HG02610 (cell line): ENCODE results near the gene EHMT1.

Source experiments
- ATAC-seq: cut with Tn5 transposase; IDR thresholded peaks from one replicate; pipeline ENCODE4 v1.9.1; 2021; ENCODE audit warnings: mild to moderate bottlenecking, moderate library complexity; ENCODE audit not compliant: unreplicated experiment

EHMT1 gene

DNA sequence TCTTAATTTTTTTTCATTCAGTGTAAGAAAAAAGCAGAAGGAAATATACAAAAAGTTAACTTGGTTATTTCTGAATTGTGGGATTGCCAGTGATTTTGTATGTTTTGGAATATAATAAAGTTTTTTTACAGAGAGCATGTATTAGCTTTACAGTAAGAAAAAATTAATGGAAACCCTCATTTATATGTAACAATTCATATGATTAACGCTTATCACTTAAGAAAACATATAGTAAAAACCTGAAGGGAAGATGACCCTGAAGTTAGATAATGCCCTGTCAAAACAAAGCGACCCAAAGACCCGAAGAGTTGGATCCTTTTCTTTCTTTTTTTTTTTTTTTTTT is 52.4 kb downstream of the EHMT1 start:
- no peak for ATAC-seq

DNA sequence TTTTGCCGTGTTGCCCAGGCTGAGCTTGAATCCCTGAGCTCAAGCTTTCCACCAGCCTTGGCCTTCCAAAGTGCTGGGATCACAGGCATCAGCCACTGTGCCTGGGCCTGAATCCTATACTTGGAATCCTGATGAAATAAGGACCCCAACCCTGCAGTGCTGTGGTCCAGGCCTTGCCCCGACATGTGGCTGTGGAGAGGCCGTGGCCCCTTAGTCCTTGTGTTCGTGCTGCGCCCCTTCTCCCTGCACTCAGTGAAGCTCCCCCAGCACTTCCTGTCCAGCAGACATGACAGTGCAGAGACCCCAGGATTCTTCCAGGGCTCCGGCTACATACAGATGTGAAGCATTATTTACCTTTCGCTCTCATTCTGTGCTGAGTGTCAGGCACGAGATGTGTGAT is 52.9 kb downstream of the EHMT1 start:
- no peak for ATAC-seq

DNA sequence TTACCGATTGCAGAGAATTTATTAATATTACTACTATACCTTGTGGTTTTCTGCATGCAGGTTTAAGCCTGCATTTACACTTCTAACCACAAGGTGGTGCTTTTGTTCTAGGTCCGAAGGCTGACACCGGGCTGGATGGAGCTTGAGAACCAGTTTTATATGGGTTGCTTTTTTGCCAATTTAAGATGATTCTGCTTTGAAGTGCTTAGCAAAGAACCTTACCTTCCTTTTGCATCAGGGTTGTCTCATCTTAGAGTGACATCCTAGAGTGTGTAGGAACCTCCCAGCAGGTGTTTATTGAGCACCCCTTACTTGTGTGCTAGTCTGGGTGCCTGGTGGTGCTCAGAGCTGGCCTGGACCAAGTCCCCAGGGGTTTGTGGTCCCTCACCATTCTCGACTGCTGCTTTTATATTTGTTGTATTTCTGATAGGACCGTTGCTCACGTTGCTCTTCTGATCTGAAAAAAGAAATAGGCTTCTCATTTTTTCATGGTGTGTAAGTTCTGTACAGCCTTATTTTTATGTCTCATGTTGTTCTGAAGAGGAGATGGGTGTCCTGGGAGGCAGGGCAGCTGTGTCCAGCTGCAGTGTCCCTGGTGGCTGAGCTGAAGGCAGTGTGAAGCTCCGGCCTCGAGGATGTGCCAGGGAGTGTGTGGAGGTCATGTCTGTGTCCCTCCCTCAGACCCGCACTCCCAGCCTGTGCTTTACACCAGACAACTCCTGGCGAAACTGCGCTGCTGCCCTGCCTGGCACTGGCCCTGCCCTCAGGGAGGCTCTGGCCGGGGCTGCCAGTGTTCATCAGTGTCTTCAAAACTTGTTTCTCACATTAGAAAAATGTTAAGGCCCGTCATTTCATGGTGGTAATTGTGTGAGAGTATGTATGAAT is 54.3 kb downstream of the EHMT1 start:
- ATAC-seq = peak; percentile 64

DNA sequence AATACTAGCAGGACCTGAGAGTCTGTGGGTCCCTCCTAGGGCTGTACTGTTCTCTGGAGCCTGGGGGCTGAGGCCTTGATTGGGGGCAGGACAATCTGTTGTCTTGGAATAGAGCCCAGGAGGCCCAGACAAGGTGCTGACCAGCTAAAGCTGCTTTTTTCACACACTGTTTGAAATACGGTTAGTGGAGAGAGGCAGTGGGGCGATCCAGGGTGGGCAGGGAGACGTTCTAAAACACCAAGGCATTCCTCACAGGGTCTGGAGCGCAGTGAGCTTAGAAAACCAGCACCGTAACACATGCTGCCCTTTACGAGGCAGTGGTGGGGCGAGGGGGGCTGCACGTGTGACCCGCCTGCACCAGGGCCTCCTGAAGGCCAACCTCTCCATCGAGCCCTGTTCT is 55.1 kb downstream of the EHMT1 start:
- no peak for ATAC-seq

DNA sequence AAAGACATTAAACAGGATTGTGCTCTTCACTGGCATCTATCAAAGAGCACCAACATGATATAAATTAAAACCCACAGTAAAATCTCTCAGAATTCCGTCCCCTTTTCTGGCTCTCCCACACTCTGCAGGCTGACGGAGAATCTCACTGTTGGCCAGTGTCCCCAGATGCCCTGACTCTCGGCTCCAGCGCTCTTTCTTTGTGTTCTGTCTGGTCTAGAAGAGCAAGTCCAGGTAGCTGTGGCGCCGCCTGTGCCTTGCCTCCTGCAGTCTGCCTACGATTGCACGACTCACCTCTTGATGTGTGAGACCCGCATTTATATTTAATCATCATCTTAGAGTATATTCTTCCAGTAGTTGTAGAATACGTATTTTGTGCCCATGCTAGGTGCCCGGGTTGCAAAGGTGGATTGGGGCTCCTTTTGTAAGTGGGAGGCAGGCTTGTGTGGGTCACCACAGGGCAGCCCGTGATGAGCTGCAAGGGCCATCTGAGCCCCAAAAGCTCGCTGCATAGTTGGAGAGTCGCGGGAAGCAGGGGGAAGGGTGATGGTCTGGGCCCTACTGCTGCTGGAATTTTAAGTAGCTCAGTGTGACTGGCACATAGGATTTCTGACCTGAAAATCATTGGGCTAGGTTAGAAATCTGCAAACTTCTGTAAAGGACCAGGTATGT is 55.6 kb downstream of the EHMT1 start:
- ATAC-seq = no peak

DNA sequence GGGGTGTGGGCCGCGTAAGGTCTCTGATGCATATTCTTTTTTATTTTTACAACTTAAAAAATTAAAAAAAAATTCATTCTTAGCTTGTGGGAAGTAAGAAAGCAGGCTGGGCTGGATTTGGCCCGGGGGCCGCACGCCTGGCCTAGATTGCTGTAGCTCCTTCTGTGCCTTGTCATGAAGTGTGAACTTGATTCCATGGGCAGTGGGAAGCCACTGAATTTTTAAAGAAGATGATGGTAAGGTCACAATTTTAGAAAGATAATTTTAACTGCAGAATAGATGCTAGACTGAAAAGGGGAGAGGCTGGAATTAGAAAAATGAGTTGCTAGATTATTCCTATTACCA is 56.1 kb downstream of the EHMT1 start:
- ATAC-seq = no peak

DNA sequence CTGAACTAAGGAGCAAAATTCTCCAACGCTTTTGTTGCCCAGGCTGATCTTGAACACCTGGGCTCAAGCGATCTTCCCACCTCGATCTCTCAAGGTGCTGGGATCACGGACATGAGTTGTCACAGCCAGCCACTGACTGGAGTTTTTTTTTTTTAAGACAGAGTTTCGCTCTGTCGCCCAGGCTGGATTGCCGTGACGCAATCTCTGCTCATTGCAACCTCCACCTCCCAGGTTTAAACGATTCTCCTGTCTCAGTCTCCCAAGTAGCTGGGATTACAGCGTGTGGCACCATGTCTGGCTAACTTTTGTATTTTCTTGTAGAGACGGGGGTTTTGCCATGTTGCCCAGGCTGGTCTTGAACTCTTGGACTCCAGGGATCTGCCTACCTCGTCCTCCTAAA is 58.2 kb downstream of the EHMT1 start:
- ATAC-seq = no peak

DNA sequence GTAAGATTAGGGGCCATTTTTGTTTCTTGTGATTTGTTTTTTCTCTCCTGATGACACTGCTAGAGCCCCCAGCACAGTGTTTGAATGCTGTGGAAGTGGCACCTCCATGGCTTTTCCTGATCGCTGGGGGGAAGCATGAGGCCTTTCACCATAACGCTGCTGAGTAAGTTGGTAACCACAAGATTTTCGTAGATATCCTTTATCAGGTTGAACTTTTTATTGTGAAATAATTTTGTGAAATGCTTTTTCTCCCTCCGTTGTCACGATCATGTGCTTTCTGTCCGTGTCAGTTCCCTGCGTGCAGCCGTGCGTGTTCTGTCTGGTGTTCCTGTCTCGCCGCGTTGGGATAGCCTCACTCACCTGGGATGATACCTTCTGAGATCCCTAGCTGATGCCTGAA is 59.4 kb downstream of the EHMT1 start:
- no peak for ATAC-seq

DNA sequence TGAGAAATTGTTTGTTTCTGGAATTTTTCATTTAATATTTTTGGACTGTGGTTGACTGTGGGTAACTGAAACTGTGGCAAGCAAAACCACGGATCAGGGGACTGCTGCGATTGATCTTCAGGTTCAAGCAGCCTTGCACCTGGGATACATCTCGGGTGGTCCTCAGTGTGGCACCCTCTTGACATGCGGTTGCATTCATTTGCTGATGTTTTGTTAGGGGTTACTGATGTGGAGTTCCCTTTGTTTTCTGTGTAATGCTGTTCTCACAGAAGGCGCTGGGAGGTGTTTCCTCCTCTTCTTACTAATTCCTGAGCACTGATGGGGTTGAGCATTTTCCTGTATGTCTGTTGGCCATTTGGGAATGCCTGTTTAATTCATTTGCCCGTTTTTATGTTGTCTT is 60.4 kb downstream of the EHMT1 start:
- ATAC-seq = no peak

DNA sequence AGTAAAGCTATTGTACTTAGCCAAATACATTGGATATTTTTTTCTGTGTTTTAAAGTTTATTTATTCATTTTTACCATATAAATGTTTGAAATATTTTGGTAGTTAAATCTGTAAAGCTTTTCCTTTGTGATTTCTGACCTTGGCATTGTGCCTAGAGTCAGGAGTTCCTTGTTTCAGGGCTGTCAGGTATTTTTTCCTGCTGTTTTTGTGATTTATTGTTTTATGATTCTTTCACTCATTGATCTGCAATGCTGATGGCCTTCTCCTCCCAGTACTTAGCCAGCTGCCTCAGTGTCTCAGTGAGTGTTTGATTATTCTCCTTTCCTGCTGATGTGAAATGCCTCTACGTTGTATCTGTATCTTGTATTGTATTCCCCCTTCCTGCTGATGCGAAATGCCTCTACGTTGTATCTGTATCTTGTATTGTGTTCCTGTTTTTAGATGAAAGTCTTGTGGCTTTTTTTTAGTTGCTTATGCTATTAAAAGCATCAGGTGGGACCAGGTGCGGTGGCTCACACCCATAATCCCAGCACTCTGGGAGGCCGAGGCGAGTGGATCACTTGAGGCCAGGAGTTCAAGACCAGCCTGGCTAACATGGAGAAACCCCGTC is 61.0 kb downstream of the EHMT1 start:
- no peak for ATAC-seq

DNA sequence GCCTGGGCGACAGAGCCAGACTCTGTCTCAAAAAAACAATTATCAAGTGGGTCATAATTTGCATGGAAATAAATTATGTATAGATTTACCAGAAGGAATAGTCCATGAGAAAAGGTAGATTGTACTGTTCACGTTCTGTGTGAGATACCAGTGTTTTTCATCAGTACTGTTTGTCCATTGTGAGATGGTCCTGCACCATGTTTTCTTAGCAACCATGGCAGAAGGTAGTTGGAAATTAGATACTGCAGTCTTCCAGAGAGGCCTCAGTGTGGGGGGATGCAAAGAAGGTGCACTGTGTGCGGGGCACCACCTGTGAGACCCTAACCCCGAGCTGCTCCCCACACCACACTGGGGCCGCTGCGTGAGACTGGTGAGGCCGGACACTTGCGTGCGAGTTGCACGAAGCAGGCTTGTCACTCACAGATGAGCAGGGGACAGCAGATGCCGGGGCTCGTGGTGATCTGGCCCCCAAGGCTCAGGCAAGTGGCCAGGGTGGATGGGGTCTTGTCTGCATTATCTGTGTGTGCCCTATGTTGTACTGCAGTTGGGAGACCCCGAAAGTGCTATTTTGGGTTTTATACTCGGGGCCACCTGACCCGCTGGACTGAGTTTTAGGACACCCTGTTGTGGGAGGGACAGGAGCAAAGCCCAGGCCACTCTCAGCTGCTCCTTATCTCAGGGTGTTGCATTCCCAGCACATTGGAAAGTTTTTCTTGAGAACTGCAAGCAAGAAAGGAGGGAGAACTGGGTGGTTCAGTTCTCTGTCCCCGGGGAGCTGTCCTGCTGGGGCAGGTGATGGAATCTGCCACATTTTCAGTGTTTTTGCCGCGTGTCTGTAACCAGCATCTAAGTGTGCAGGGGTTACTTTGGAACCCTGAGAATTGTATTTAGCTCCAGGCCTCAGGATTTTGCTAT is 61.9 kb downstream of the EHMT1 start:
- ATAC-seq = no peak

DNA sequence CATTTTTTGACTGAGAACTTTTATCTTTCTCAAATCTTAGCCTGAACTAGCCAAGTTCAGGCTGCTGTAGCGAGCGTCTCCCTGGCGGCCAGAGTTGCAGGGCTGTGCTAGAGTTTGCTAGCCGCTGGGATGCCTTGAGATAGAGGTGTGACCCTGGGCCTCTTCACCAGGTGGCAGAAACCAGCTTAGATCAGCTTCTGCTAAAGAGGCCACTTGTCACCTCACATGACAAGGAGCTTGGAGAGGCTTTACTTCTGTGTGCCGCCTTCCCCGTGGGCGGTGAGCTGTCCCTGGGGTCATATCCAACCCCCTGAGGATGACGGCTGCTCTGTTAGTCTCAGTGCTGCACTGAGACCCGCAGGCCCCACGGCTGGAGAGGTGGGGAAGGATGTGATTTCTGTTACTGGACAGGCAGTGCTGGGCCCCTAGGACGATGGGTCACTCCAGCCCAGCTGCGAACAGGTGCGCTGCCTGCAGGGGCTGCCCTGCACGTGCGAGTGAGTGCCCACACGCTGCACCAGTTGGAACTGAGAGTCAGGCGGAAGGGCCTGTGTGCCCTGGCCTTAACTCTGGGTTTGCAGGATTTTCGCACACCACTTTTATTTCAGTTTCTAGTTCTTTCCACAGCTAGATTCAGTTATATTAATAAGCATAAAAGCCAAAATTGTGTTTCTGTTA is 63.8 kb downstream of the EHMT1 start:
- ATAC-seq = no peak

DNA sequence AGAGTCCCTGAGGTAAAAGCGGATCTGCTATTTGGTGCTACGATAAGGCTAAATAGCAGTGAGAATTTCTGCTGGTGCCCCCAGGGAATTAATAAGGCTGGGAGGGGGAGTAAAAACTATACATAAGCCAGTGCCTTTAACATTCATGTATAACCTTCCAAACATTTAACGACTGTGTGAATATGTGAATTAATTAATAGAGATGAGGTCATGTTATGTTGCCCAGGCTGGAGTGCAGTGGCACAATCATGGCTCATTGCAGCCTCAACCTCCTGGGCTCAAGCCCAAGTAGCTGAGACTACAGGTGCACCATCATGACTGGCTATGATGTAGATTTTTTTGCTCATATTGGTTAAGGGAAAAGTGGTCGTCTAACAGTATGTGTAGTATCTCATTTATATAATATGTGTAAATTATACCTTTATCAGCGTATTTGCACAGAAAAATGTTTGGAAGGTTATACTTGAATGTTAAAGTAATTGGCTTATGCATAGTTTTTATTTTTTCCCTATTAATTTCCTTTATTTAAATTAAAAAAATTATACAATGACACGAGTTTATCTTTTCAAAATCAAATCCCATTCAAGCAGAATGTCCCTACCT is 64.6 kb downstream of the EHMT1 start:
- ATAC-seq = no peak

DNA sequence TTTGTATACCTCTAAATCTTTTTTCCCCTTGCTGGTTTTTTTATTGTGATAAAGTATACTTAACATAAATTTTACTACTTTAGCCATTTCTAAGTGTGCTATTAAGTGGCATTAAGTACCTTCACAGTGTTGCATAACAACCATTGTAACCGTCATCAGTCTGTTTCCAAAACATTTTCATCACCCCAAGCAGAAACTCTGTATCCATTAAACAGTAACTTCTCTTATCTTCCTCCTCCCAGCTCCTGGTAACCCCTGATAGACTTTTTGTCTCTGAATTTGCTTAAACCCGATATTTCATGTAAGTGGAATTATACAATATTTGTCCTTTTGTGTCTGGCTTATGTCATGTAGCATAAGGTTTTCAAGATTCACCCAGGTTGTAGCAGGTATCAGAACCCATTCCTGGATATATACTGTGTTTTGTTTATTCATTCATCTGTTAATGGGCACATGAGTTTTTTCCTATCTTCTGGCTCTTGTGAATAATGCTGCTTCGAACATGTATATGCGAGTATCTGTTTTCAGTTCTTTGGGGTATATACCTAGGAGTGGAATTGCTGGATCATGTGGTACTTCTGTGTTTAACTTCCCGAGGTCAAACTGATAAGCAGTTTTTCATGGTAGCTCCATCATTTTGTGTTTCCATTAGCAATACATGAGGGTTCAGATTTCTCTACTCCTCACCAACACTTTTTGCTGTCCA is 66.4 kb downstream of the EHMT1 start:
- no peak for ATAC-seq

DNA sequence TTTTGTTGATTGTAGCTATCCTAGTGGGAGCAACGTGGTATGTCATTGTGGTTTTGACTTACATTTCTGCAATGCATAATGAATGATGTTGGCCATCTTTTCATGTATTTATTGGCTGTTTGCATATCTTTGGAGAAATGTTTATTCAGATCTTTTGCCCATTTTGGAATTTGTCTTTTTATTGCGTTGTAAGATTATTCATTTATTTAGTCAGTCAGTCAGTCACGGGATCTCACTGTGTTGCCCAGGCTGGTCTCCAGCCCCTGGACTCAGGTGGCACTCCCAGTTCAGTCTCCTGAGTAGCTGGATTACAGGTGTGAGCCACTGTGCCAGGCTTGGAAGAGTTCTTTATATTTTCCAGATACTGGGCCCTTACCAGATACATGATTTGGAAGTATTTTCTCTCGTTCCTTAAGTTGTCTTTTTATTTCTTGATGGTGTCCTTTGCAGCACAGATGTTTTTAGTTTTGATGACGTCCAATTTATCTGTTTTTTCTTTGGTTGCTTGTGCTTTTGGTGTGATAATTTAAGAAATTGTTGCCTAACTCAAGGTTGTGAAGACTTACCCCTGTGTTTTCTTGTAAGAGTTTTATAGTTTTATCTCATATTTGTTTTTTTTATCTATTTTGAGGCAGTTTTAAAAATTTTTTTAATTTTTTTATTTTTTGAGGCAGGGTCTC is 67.1 kb downstream of the EHMT1 start:
- ATAC-seq = no peak

DNA sequence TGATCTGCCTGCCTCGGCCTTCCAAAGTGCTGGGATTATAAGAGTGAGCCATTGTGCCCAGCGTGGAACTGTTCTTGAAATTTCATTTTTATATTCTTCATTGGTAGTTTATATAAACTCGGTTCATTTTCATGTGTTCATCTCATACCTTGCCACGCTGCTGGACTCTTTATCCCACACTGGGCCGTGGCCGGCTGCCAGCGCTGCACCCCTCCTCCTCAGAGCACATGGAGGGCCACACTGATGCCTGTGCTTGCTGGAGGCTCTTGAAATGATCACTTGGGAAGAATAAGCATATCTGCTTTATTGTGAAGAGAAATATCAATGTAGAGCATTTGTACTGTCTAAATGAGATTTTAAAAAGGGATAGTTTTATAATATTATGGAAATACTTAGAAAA is 69.5 kb downstream of the EHMT1 start:
- ATAC-seq = no peak

DNA sequence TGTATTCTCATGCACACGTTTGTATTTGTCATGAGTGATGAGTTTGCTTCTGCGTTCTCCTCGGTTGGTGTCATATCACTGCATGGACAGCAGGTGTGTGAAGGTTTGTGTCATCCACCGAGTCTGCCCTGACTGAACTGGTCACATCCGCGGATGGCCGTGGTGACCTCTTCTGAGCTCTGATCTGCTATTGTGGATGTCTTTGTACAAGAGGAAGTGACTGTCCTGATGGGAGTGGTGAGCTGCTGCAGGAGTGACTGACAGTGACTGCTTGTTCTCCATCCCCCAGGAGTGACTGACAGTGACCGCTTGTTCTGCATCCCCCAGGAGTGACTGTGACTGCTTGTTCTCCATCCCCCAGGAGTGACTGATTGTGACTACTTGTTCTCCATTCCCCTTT is 69.9 kb downstream of the EHMT1 start:
- no peak for ATAC-seq

DNA sequence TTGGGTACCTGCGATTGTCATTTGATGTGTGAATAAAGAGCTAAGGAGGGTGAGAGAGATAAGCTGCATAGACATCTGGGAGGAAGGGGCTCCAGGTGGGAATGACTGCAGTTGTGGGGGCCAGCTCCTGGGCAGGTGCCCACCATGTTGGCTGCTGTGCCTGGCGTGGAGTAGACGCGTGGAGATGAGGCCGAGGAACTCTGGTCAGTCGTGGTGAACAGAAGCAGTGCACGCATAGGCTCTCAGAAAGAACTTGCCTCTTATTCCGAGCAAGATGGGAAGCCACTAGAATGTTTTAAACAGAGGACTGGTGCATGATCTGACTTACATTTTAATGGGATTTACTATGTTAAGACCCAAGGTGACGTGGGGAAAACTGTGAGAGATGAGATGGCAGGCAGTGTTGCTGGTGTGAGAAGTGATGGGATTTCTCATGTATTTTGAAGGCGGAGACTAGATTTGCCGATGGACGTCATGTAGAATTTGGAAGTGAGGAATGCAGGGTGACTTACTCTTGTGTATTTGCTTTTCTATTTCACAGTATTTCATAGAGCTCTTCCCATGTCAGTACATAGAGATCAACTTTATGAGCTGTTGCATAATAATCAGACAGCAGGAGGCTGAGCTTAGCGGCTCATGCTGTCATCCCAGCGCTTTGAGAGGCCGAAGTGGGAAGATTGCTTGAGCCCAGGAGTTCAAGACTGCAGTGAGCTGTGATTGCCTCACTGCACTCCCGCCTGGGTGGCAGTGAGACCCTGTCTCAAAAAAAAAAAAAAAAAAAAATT is 71.1 kb downstream of the EHMT1 start:
- ATAC-seq = no peak
